Chondrocyte (in vitro differentiated cells): ENCODE measurements around the gene SYNE2. TPM values are rescaled to one million over a fixed set of nuclear protein-coding genes. Genes with fewer than 3 reads are reported as not detected.

ENCODE experiments used
- DNase-seq: peaks from one replicate; pipeline ENCODE4 v3.0.0; 2021; ENCODE audit warnings: mixed read lengths, low spot score
- H3K27ac Mint-ChIP-seq: one replicate; pipeline ENCODE4 v1.8.0; 2021; ENCODE audit warnings: mild to moderate bottlenecking, moderate library complexity, mixed read lengths; ENCODE audit not compliant: unreplicated experiment
- H3K27me3 Mint-ChIP-seq: 2 replicates; pipeline ENCODE4 v1.8.0; 2021; ENCODE audit warnings: low read depth, mixed read lengths
- H3K36me3 Mint-ChIP-seq: 2 replicates; pipeline ENCODE4 v1.8.0; 2021; ENCODE audit warnings: low read depth, mixed read lengths
- H3K4me1 Mint-ChIP-seq: 2 replicates; pipeline ENCODE4 v1.8.0; 2021; ENCODE audit warnings: low read depth, mild to moderate bottlenecking, mixed read lengths
- H3K4me3 Mint-ChIP-seq: one replicate; pipeline ENCODE4 v1.8.0; 2021; ENCODE audit warnings: mild to moderate bottlenecking, moderate library complexity, mixed read lengths; ENCODE audit not compliant: unreplicated experiment
- H3K9me3 Mint-ChIP-seq: 2 replicates; pipeline ENCODE4 v1.8.0; 2021; ENCODE audit warnings: low read depth, mixed read lengths
- CTCF ChIP-seq: fragments of 200-600 bp; sonication (generic); IDR thresholded peaks from 2 replicates; pipeline ENCODE4 v1.5.0; 2021; ENCODE audit warnings: antibody characterized with exemption, mild to moderate bottlenecking, moderate library complexity
- total RNA-seq: library from RNA; stranded (reverse); gene quantifications from 3 replicates; pipeline ENCODE4 v1.2.1, GENCODE V29; 2021

Gene SYNE2
- total RNA-seq, 1 donor from 2014 or later = 13.6 TPM

- H3K36me3 Mint-ChIP-seq = no peaks in the 10 kb centered on the region
- peaks cover 48% of the 10 kb centered on the region for H3K4me1 Mint-ChIP-seq
- no peak overlapping the region for H3K4me3 Mint-ChIP-seq
- no peak for TF ChIP-seq CTCF
- H3K27me3 Mint-ChIP-seq = no peaks in the 10 kb centered on the region
- DNase-seq = no peak
- H3K27ac Mint-ChIP-seq = no peak overlapping the region
- H3K9me3 Mint-ChIP-seq = no peaks in the 10 kb centered on the region
Measured at GRCh38 chr14:63891148-63891975, 38.6 kb downstream of the SYNE2 start.

GRCh38 chr14:63892265-63892664 lies 39.5 kb downstream of the SYNE2 start:
- Mint-ChIP-seq H3K36me3 (no peaks in the 10 kb centered on the region), H3K27me3 (no peaks in the 10 kb centered on the region), H3K9me3 (no peaks in the 10 kb centered on the region), H3K27ac (peak overlapping the region; percentile 82), H3K4me3 (no peak overlapping the region), H3K4me1 (peaks cover 56% of the 10 kb centered on the region)
- no peak for TF ChIP-seq CTCF
- no peak for DNase-seq

- peaks cover 67% of the 10 kb centered on the region for H3K4me1 Mint-ChIP-seq
- no peaks in the 10 kb centered on the region for H3K36me3 Mint-ChIP-seq
- peak overlapping the region; percentile 24 for H3K4me3 Mint-ChIP-seq
- DNase-seq = no peak
- no peak for TF ChIP-seq CTCF
- H3K27ac Mint-ChIP-seq = peak overlapping the region; percentile 91
- H3K9me3 Mint-ChIP-seq = no peaks in the 10 kb centered on the region
- H3K27me3 Mint-ChIP-seq = no peaks in the 10 kb centered on the region
Measured at GRCh38 chr14:63893701-63894458, 41.1 kb downstream of the SYNE2 start.

- no peaks in the 10 kb centered on the region for H3K9me3 Mint-ChIP-seq
- no peaks in the 10 kb centered on the region for H3K36me3 Mint-ChIP-seq
- H3K27me3 Mint-ChIP-seq = no peaks in the 10 kb centered on the region
- TF ChIP-seq CTCF = no peak
- H3K4me1 Mint-ChIP-seq = peaks cover 70% of the 10 kb centered on the region
- DNase-seq = no peak
- no peak overlapping the region for H3K27ac Mint-ChIP-seq
- H3K4me3 Mint-ChIP-seq = no peak overlapping the region
Measured at GRCh38 chr14:63895510-63895909, 42.7 kb downstream of the SYNE2 start.

GRCh38 chr14:63896278-63896720 lies 43.5 kb downstream of the SYNE2 start:
- H3K36me3 Mint-ChIP-seq = no peaks in the 10 kb centered on the region
- H3K4me1 Mint-ChIP-seq = peaks cover 68% of the 10 kb centered on the region
- peak overlapping the region; percentile 92 for H3K27ac Mint-ChIP-seq
- DNase-seq = no peak
- H3K27me3 Mint-ChIP-seq = no peaks in the 10 kb centered on the region
- no peak for TF ChIP-seq CTCF
- no peaks in the 10 kb centered on the region for H3K9me3 Mint-ChIP-seq
- H3K4me3 Mint-ChIP-seq = no peak overlapping the region
